ENCODE measurements around the gene LSM4.
A peak's percentile ranks its signal among the peaks of the same experiment; 100 is the strongest.
"Not testable (repeated sequence)": the region's sequence is repeated elsewhere in the genome, so short reads cannot be mapped to it uniquely, and the experiment has no call there.

Gene LSM4

GRCh38 chr19:18340190-18340989 is 17.5 kb upstream of the LSM4 start, which contains the start of gene PGPEP1:
Gene PGPEP1, plus strand, starts transcription at chr19:18340598. Its CDS starts 84 bp downstream, at chr19:18340682.
- DNase-seq, result peak; percentile 65

GRCh38 chr19:18339723-18340122 is 16.8 kb upstream of the LSM4 start:
- DNase-seq, result no peak

- no peak for DNase-seq
Observed at GRCh38 chr19:18338541-18338940, 15.7 kb upstream of the LSM4 start.

GRCh38 chr19:18336121-18336520 is 13.2 kb upstream of the LSM4 start:
- no peak for DNase-seq

GRCh38 chr19:18333680-18334079 is 10.8 kb upstream of the LSM4 start:
- DNase-seq, result no peak

GRCh38 chr19:18332917-18333530 is 10.1 kb upstream of the LSM4 start:
- no peak for DNase-seq

GRCh38 chr19:18330868-18331267 is 8.0 kb upstream of the LSM4 start:
- DNase-seq, result no peak

- DNase-seq, result no peak
Observed at GRCh38 chr19:18329035-18329376, 6.1 kb upstream of the LSM4 start.

- DNase-seq, result peak; percentile 66
Observed at GRCh38 chr19:18328340-18329034, 5.6 kb upstream of the LSM4 start.

- no peak for DNase-seq
Observed at GRCh38 chr19:18326772-18327171, 3.9 kb upstream of the LSM4 start.

- not testable (repeated sequence) for DNase-seq
Observed at GRCh38 chr19:18324373-18324731, 1.5 kb upstream of the LSM4 start.

GRCh38 chr19:18322318-18322758 is 538 bp downstream of the LSM4 start:
- DNase-seq, result peak; percentile 47

GRCh38 chr19:18321734-18322102 is 1.2 kb downstream of the LSM4 start:
- no peak for DNase-seq

- DNase-seq, result no peak
Observed at GRCh38 chr19:18320865-18321733, 1.8 kb downstream of the LSM4 start.

GRCh38 chr19:18319591-18320135 is 3.2 kb downstream of the LSM4 start:
- no peak for DNase-seq

- peak; percentile 38 for DNase-seq
Observed at GRCh38 chr19:18317961-18318800, 4.7 kb downstream of the LSM4 start.

GRCh38 chr19:18313398-18313797 is 9.5 kb downstream of the LSM4 start:
- DNase-seq, result no peak

- no peak for DNase-seq
Observed at GRCh38 chr19:18312092-18312534, 10.8 kb downstream of the LSM4 start.

- DNase-seq, result no peak
Observed at GRCh38 chr19:18311502-18312091, 11.3 kb downstream of the LSM4 start.

- DNase-seq, result no peak
Observed at GRCh38 chr19:18310966-18311365, 11.9 kb downstream of the LSM4 start.
